Uterus (tissue), 2 donors: ENCODE measurements around the gene NKIRAS2.

Experiments
- POLR2A ChIP-seq, 2 donors: fragments of 450-650 bp; IDR thresholded peaks; one replicate each; pipeline ENCODE4 v1.6.1; 2016; ENCODE audit warnings: antibody characterized with exemption in 2 of 2, mild to moderate bottlenecking in 1 of 2, moderate library complexity in 1 of 2
- TF ChIP-seq, protein P1 (sequence below), 4 experiments: fragments of 200-600 bp in 2 of 4; fragments of 450-650 bp in 2 of 4; sonication (generic) in 2 of 4; IDR thresholded peaks; one replicate each; pipeline ENCODE4 v1.5.1; 2016 to 2019; ENCODE audit warnings: antibody characterized with exemption in 4 of 4, mild to moderate bottlenecking in 2 of 4, moderate library complexity in 1 of 4

DNA sequence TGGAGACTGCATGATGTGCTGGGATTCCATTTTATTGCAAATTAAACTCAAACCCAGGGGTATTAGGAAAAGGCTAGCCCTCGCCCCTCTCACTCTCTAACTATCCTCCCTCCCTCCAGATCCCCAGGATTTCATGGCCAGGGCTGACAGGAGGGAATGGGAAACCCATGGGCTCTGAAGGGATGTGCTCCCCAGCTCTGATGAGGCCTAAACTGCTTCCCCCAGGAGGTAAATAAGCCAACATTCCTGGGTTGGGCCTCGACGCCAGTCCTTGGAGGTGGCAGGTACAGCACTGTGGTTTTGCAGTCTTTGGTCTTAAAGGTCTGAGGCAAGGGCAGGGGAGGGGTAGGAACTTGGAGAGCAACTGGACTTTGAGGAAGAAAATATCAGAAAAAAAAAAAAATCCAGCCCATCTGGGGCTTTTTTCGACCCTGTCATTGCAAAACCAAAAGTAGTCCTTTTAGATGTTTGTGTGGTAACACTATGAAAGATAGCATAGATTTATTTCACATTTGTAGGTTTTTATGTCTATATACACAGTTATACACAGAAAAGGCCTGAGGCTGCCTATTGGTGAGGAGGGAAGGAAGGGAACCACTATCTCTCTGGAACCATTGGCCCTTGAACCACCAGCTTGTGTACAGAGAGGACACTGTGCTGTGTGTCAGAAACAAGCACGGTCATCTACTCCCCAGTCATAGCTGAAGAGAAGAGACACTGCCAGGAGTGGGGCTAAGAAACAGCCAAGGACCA, 18.5 kb downstream of the NKIRAS2 start:
- TF ChIP-seq, protein P1, sequence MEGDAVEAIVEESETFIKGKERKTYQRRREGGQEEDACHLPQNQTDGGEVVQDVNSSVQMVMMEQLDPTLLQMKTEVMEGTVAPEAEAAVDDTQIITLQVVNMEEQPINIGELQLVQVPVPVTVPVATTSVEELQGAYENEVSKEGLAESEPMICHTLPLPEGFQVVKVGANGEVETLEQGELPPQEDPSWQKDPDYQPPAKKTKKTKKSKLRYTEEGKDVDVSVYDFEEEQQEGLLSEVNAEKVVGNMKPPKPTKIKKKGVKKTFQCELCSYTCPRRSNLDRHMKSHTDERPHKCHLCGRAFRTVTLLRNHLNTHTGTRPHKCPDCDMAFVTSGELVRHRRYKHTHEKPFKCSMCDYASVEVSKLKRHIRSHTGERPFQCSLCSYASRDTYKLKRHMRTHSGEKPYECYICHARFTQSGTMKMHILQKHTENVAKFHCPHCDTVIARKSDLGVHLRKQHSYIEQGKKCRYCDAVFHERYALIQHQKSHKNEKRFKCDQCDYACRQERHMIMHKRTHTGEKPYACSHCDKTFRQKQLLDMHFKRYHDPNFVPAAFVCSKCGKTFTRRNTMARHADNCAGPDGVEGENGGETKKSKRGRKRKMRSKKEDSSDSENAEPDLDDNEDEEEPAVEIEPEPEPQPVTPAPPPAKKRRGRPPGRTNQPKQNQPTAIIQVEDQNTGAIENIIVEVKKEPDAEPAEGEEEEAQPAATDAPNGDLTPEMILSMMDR (IDR thresholded peaks at IDR 0.05), result no peak
- TF ChIP-seq POLR2A (IDR thresholded peaks at IDR 0.05), result no peak
